ENCODE data around the gene UTS2R.
"Not testable (repeated sequence)": the region's sequence is repeated elsewhere in the genome, so short reads cannot be mapped to it uniquely, and the experiment has no call there.

UTS2R gene

GRCh38 chr17:82334622-82335394 is 36.8 kb upstream of the UTS2R start:
- DNase-seq, result no peak

- DNase-seq, result no peak
These were observed 32.5 kb upstream of the UTS2R start for GRCh38 chr17:82338858-82339633.

GRCh38 chr17:82339634-82340580 is 31.7 kb upstream of the UTS2R start:
- DNase-seq, result no peak

- no peak for DNase-seq
These were observed 29.0 kb upstream of the UTS2R start for GRCh38 chr17:82342361-82343079.

- no peak for DNase-seq
These were observed 28.0 kb upstream of the UTS2R start for GRCh38 chr17:82343560-82343959.

- DNase-seq, result no peak
These were observed 27.2 kb upstream of the UTS2R start for GRCh38 chr17:82344175-82344907.

GRCh38 chr17:82345151-82345976 is 26.2 kb upstream of the UTS2R start:
- DNase-seq, result no peak

GRCh38 chr17:82346342-82347300 is 24.9 kb upstream of the UTS2R start:
- DNase-seq, result no peak

GRCh38 chr17:82347994-82348393 is 23.6 kb upstream of the UTS2R start:
- DNase-seq, result not testable (repeated sequence)

GRCh38 chr17:82348434-82348833 is 23.1 kb upstream of the UTS2R start:
- DNase-seq, result no peak

GRCh38 chr17:82348866-82349265 is 22.7 kb upstream of the UTS2R start:
- DNase-seq, result no peak

GRCh38 chr17:82349287-82349701 is 22.3 kb upstream of the UTS2R start:
- no peak for DNase-seq

- no peak for DNase-seq
These were observed 21.2 kb upstream of the UTS2R start for GRCh38 chr17:82350182-82351030.

- no peak for DNase-seq
These were observed 20.3 kb upstream of the UTS2R start for GRCh38 chr17:82351254-82351712.

- no peak for DNase-seq
These were observed 19.7 kb upstream of the UTS2R start for GRCh38 chr17:82351713-82352488.

- no peak for DNase-seq
These were observed 18.1 kb upstream of the UTS2R start for GRCh38 chr17:82353484-82353883.

- DNase-seq, result no peak
These were observed 16.7 kb upstream of the UTS2R start for GRCh38 chr17:82354804-82355308.

All from NCI-H524 treated with DMSO at 0.1 percent for 48 hours (cell line).